ENCODE data around the gene RERE.

DNA sequence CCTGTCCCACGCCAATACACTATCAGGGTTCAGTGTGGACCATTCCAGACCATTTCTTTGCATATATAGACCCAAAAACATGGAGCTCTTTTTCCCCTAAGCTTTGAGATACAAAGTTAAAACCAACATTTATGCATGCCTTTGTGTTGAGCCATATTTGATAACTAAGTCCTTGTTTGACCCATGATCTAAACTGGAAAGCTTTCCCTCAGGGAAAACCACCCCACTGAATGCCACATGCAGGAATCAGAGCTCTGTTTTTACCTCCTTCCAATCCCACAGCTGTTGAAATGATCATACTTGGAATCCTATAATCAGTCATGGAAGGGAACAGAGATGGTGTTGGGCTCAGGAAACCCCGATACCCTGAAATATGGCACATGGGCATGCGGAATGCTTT lies 514.3 kb downstream of the RERE start:
- TF ChIP-seq, protein P1, sequence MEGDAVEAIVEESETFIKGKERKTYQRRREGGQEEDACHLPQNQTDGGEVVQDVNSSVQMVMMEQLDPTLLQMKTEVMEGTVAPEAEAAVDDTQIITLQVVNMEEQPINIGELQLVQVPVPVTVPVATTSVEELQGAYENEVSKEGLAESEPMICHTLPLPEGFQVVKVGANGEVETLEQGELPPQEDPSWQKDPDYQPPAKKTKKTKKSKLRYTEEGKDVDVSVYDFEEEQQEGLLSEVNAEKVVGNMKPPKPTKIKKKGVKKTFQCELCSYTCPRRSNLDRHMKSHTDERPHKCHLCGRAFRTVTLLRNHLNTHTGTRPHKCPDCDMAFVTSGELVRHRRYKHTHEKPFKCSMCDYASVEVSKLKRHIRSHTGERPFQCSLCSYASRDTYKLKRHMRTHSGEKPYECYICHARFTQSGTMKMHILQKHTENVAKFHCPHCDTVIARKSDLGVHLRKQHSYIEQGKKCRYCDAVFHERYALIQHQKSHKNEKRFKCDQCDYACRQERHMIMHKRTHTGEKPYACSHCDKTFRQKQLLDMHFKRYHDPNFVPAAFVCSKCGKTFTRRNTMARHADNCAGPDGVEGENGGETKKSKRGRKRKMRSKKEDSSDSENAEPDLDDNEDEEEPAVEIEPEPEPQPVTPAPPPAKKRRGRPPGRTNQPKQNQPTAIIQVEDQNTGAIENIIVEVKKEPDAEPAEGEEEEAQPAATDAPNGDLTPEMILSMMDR (conservative IDR thresholded peaks at IDR 0.05): no peak
- TF ChIP-seq EZH2 (IDR thresholded peaks at IDR 0.05; ENCODE audit: low read depth): no peak

Data from PC-9 (cell line).